HUES6 (cell line): Measurements from ENCODE around the gene UTS2B.

Experiments
- H3K27ac ChIP-seq: 2 replicates; pipeline ENCODE4 v1.7.0; 2013; ENCODE audit warnings: low read depth, mild to moderate bottlenecking, low read length, inconsistent platforms
- H3K27me3 ChIP-seq: 2 replicates; pipeline ENCODE4 v1.6.1; 2013; ENCODE audit warnings: low read length; ENCODE audit not compliant: control insufficient read depth, insufficient read depth
- H3K36me3 ChIP-seq: 2 replicates; pipeline ENCODE4 v1.6.1; 2013; ENCODE audit warnings: low read length; ENCODE audit not compliant: control insufficient read depth, insufficient read depth
- H3K4me1 ChIP-seq: 2 replicates; pipeline ENCODE4 v1.6.1; 2013; ENCODE audit warnings: low read length; ENCODE audit not compliant: control insufficient read depth, insufficient read depth
- H3K4me3 ChIP-seq: 2 replicates; pipeline ENCODE4 v1.5.1; 2013; ENCODE audit warnings: low read depth, low read length
- H3K9ac ChIP-seq: one replicate; pipeline ENCODE4 v1.6.1; 2013; ENCODE audit warnings: mild to moderate bottlenecking, low read length
- H3K9me3 ChIP-seq: 2 replicates; pipeline ENCODE4 v1.6.1; 2013; ENCODE audit warnings: low read depth, low read length; ENCODE audit not compliant: control insufficient read depth, insufficient read depth

Gene UTS2B

GRCh38 chr3:191300422-191300821 lies 29.9 kb downstream of the UTS2B start:
- no peaks in the 10 kb centered on the region for H3K9me3 ChIP-seq
- peaks cover 14% of the 10 kb centered on the region for H3K4me1 ChIP-seq
- no peak overlapping the region for H3K27ac ChIP-seq
- no peak overlapping the region for H3K9ac ChIP-seq
- no peaks in the 10 kb centered on the region for H3K36me3 ChIP-seq
- no peak overlapping the region for H3K4me3 ChIP-seq
- no peaks in the 10 kb centered on the region for H3K27me3 ChIP-seq

GRCh38 chr3:191298846-191299245 lies 31.5 kb downstream of the UTS2B start:
- Histone ChIP-seq H3K9ac (no peak overlapping the region), H3K4me1 (peaks cover 14% of the 10 kb centered on the region), H3K27ac (no peak overlapping the region), H3K27me3 (no peaks in the 10 kb centered on the region), H3K36me3 (no peaks in the 10 kb centered on the region), H3K4me3 (no peak overlapping the region), H3K9me3 (no peaks in the 10 kb centered on the region)

- Histone ChIP-seq H3K36me3 (no peaks in the 10 kb centered on the region), H3K9me3 (no peaks in the 10 kb centered on the region), H3K4me1 (no peaks in the 10 kb centered on the region), H3K27me3 (no peaks in the 10 kb centered on the region), H3K27ac (no peak overlapping the region), H3K4me3 (no peak overlapping the region), H3K9ac (no peak overlapping the region)
Measured at GRCh38 chr3:191296041-191296541, 34.2 kb downstream of the UTS2B start.

- no peak overlapping the region for H3K4me3 ChIP-seq
- no peaks in the 10 kb centered on the region for H3K36me3 ChIP-seq
- H3K9ac ChIP-seq: no peak overlapping the region
- H3K27me3 ChIP-seq: no peaks in the 10 kb centered on the region
- H3K9me3 ChIP-seq: no peaks in the 10 kb centered on the region
- no peak overlapping the region for H3K27ac ChIP-seq
- no peaks in the 10 kb centered on the region for H3K4me1 ChIP-seq
Measured at GRCh38 chr3:191294291-191294690, 36.0 kb downstream of the UTS2B start.

GRCh38 chr3:191292243-191293015 lies 37.9 kb downstream of the UTS2B start:
- H3K4me3 ChIP-seq: no peak overlapping the region
- no peaks in the 10 kb centered on the region for H3K9me3 ChIP-seq
- H3K27me3 ChIP-seq: no peaks in the 10 kb centered on the region
- H3K9ac ChIP-seq: no peak overlapping the region
- no peaks in the 10 kb centered on the region for H3K4me1 ChIP-seq
- no peaks in the 10 kb centered on the region for H3K36me3 ChIP-seq
- no peak overlapping the region for H3K27ac ChIP-seq

- no peak overlapping the region for H3K4me3 ChIP-seq
- H3K9me3 ChIP-seq: no peaks in the 10 kb centered on the region
- no peaks in the 10 kb centered on the region for H3K36me3 ChIP-seq
- no peaks in the 10 kb centered on the region for H3K4me1 ChIP-seq
- no peak overlapping the region for H3K27ac ChIP-seq
- H3K27me3 ChIP-seq: no peaks in the 10 kb centered on the region
- H3K9ac ChIP-seq: no peak overlapping the region
Measured at GRCh38 chr3:191290311-191291025, 39.9 kb downstream of the UTS2B start.

GRCh38 chr3:191283400-191283799 lies 46.9 kb downstream of the UTS2B start:
- Histone ChIP-seq H3K4me1 (no peaks in the 10 kb centered on the region), H3K9ac (no peak overlapping the region), H3K36me3 (no peaks in the 10 kb centered on the region), H3K27me3 (no peaks in the 10 kb centered on the region), H3K27ac (no peak overlapping the region), H3K9me3 (no peaks in the 10 kb centered on the region), H3K4me3 (no peak overlapping the region)

GRCh38 chr3:191282251-191283185 lies 47.8 kb downstream of the UTS2B start:
- Histone ChIP-seq H3K4me3 (no peak overlapping the region), H3K9ac (no peak overlapping the region), H3K9me3 (no peaks in the 10 kb centered on the region), H3K36me3 (no peaks in the 10 kb centered on the region), H3K27me3 (no peaks in the 10 kb centered on the region), H3K4me1 (no peaks in the 10 kb centered on the region), H3K27ac (no peak overlapping the region)

- Histone ChIP-seq H3K27me3 (no peaks in the 10 kb centered on the region), H3K4me3 (no peak overlapping the region), H3K27ac (no peak overlapping the region), H3K4me1 (no peaks in the 10 kb centered on the region), H3K9me3 (no peaks in the 10 kb centered on the region), H3K36me3 (no peaks in the 10 kb centered on the region), H3K9ac (no peak overlapping the region)
Measured at GRCh38 chr3:191280882-191281281, 49.4 kb downstream of the UTS2B start.

GRCh38 chr3:191280111-191280510 lies 50.2 kb downstream of the UTS2B start:
- no peaks in the 10 kb centered on the region for H3K36me3 ChIP-seq
- no peaks in the 10 kb centered on the region for H3K9me3 ChIP-seq
- H3K27ac ChIP-seq: no peak overlapping the region
- no peak overlapping the region for H3K4me3 ChIP-seq
- no peaks in the 10 kb centered on the region for H3K27me3 ChIP-seq
- H3K4me1 ChIP-seq: no peaks in the 10 kb centered on the region
- no peak overlapping the region for H3K9ac ChIP-seq
